ENCODE results near the gene SPNS1.

The SPNS1 gene

GRCh38 chr16:28984619-28985135, 10.1 kb downstream of the SPNS1 start, which contains the start of gene LAT:
Gene LAT, plus strand, starts transcription at chr16:28985052. Its CDS starts 366 bp downstream, at chr16:28985418.
- TF ChIP-seq CTCF (IDR thresholded peaks at IDR 0.05; ENCODE audit: low read length) (no peak), EZH2 (IDR thresholded peaks at IDR 0.05; ENCODE audit: borderline replicate concordance, low read length) (no peak)
- Histone ChIP-seq H3K4me1 (ENCODE audit: insufficient read depth, low read length, severe bottlenecking) (peaks cover 12% of the 10 kb centered on the region), H2AFZ (ENCODE audit: low read length) (no peak within 1 kb of the TSS), H3K9ac (ENCODE audit: low read length) (peak within 1 kb of the TSS; percentile 59), H3K9me2 (ENCODE audit: low read depth, low read length) (no peaks in the 10 kb centered on the region), H3K27me3 (ENCODE audit: insufficient read depth, low read length) (no peaks in the 10 kb centered on the region), H3K4me2 (ENCODE audit: low read length) (peak within 1 kb of the TSS; percentile 63), H3K4me3 (ENCODE audit: low read depth, low read length, poor library complexity, severe bottlenecking) (peak within 1 kb of the TSS; percentile 49), H3K79me2 (ENCODE audit: insufficient read depth, low read length) (no peaks in the 10 kb centered on the region), H3K27ac (ENCODE audit: low read depth, low read length, poor library complexity, severe bottlenecking) (no peak within 1 kb of the TSS), H3K36me3 (ENCODE audit: insufficient read depth, low read length) (peaks cover 7% of the 10 kb centered on the region), H3K9me3 (ENCODE audit: low read length) (0 out of 2 replicates have a peak, but pooled peaks cover 3% of the 10 kb centered on the region), H4K20me1 (ENCODE audit: insufficient read depth, low read length) (no peaks in the 10 kb centered on the region), H3F3A (ENCODE audit: insufficient read depth, low read length) (no peaks in the 10 kb centered on the region)

- peaks cover 7% of the 10 kb centered on the region for H3K36me3 ChIP-seq (ENCODE audit: insufficient read depth, low read length)
- no peak for TF ChIP-seq EZH2 (IDR thresholded peaks at IDR 0.05; ENCODE audit: borderline replicate concordance, low read length)
- no peak for TF ChIP-seq CTCF (IDR thresholded peaks at IDR 0.05; ENCODE audit: low read length)
- no peaks in the 10 kb centered on the region for H3K79me2 ChIP-seq (ENCODE audit: insufficient read depth, low read length)
- peak overlapping the region; percentile 42; the same call in 1 of the 2 replicates for H3K9ac ChIP-seq (ENCODE audit: low read length)
- no peaks in the 10 kb centered on the region for H3F3A ChIP-seq (ENCODE audit: insufficient read depth, low read length)
- H3K27ac ChIP-seq (ENCODE audit: low read depth, low read length, poor library complexity, severe bottlenecking) = no peak overlapping the region
- H4K20me1 ChIP-seq (ENCODE audit: insufficient read depth, low read length) = no peaks in the 10 kb centered on the region
- peaks cover 12% of the 10 kb centered on the region for H3K4me1 ChIP-seq (ENCODE audit: insufficient read depth, low read length, severe bottlenecking)
- 0 out of 2 replicates have a peak, but pooled peaks cover 3% of the 10 kb centered on the region for H3K9me3 ChIP-seq (ENCODE audit: low read length)
- no peak overlapping the region for H2AFZ ChIP-seq (ENCODE audit: low read length)
- no peaks in the 10 kb centered on the region for H3K9me2 ChIP-seq (ENCODE audit: low read depth, low read length)
- peak overlapping the region; percentile 49 for H3K4me3 ChIP-seq (ENCODE audit: low read depth, low read length, poor library complexity, severe bottlenecking)
- H3K27me3 ChIP-seq (ENCODE audit: insufficient read depth, low read length) = no peaks in the 10 kb centered on the region
- H3K4me2 ChIP-seq (ENCODE audit: low read length) = peak overlapping the region; percentile 63
These were observed 10.8 kb downstream of the SPNS1 start for GRCh38 chr16:28985211-28986041.

- Histone ChIP-seq H3F3A (ENCODE audit: insufficient read depth, low read length) (no peaks in the 10 kb centered on the region), H3K36me3 (ENCODE audit: insufficient read depth, low read length) (peaks cover 5% of the 10 kb centered on the region), H3K79me2 (ENCODE audit: insufficient read depth, low read length) (no peaks in the 10 kb centered on the region), H3K4me3 (ENCODE audit: low read depth, low read length, poor library complexity, severe bottlenecking) (no peak overlapping the region), H3K9ac (ENCODE audit: low read length) (no peak overlapping the region), H2AFZ (ENCODE audit: low read length) (no peak overlapping the region), H3K4me1 (ENCODE audit: insufficient read depth, low read length, severe bottlenecking) (peaks cover 12% of the 10 kb centered on the region), H4K20me1 (ENCODE audit: insufficient read depth, low read length) (no peaks in the 10 kb centered on the region), H3K9me2 (ENCODE audit: low read depth, low read length) (no peaks in the 10 kb centered on the region), H3K9me3 (ENCODE audit: low read length) (0 out of 2 replicates have a peak, but pooled peaks cover 3% of the 10 kb centered on the region), H3K27ac (ENCODE audit: low read depth, low read length, poor library complexity, severe bottlenecking) (no peak overlapping the region), H3K27me3 (ENCODE audit: insufficient read depth, low read length) (no peaks in the 10 kb centered on the region), H3K4me2 (ENCODE audit: low read length) (no peak overlapping the region)
- TF ChIP-seq EZH2 (IDR thresholded peaks at IDR 0.05; ENCODE audit: borderline replicate concordance, low read length) = no peak
These were observed 11.5 kb downstream of the SPNS1 start for GRCh38 chr16:28986046-28986445.
